Measurements from ENCODE around the gene ZBTB46. TPM values are rescaled to one million over a fixed set of nuclear protein-coding genes. Genes with fewer than 3 reads are reported as not detected.

Gene ZBTB46
- total RNA-seq, 1 donor from 2014 or later: 11.6 TPM

DNA sequence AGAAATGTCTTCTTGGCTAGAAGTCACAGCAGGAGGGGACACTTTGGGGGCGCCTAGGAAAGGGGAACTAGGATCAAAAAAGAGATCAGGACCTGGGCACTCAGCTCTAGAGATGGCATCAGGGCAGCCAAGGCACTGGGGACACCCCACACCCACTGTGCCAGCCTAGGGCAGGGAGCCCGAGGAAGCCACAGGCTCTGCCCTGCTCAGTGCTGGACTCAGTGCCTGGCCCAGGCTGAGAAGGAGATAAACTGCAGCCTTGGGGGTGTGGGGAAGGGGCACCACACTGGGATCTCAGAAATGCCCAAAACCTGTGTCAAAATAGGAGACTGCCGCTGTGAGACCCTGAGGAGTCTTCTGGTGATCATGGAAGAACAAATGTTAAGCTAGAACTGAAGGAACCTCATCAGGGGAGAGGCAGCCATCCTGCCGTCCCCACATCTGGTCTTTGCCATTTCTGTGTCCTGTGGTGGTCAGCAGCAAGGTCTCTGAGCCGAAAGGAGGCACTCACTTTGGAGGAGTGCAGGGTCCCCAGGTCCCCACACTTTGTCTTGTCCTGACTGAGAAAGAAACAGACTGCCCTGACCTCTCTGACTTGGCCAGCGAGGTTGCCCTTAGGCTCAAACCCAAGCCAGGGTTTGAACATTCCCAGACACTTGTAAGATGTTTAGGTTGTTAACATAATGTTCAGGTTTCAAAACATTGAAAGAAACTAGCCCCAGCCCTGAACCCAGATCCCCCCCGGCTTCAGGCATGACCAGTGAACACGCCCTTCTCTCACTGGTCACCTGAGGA is 125.6 kb downstream of the ZBTB46 start:
- H3K4me1 Mint-ChIP-seq: peaks cover 13% of the 10 kb centered on the region
- H3K9me3 Mint-ChIP-seq: no peaks in the 10 kb centered on the region
- peak overlapping the region; percentile 49 for H3K4me3 Mint-ChIP-seq
- peaks cover 15% of the 10 kb centered on the region for H3K36me3 Mint-ChIP-seq
- TF ChIP-seq, protein P1, sequence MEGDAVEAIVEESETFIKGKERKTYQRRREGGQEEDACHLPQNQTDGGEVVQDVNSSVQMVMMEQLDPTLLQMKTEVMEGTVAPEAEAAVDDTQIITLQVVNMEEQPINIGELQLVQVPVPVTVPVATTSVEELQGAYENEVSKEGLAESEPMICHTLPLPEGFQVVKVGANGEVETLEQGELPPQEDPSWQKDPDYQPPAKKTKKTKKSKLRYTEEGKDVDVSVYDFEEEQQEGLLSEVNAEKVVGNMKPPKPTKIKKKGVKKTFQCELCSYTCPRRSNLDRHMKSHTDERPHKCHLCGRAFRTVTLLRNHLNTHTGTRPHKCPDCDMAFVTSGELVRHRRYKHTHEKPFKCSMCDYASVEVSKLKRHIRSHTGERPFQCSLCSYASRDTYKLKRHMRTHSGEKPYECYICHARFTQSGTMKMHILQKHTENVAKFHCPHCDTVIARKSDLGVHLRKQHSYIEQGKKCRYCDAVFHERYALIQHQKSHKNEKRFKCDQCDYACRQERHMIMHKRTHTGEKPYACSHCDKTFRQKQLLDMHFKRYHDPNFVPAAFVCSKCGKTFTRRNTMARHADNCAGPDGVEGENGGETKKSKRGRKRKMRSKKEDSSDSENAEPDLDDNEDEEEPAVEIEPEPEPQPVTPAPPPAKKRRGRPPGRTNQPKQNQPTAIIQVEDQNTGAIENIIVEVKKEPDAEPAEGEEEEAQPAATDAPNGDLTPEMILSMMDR (IDR thresholded peaks at IDR 0.05; ENCODE audit: unreplicated experiment): no peak
- H3K27me3 Mint-ChIP-seq (ENCODE audit: low read depth): no peaks in the 10 kb centered on the region
- DNase-seq (ENCODE audit: low spot score in 2 of 2, unreplicated experiment in 2 of 2): no peak
- H3K27ac Mint-ChIP-seq: no peak overlapping the region

DNA sequence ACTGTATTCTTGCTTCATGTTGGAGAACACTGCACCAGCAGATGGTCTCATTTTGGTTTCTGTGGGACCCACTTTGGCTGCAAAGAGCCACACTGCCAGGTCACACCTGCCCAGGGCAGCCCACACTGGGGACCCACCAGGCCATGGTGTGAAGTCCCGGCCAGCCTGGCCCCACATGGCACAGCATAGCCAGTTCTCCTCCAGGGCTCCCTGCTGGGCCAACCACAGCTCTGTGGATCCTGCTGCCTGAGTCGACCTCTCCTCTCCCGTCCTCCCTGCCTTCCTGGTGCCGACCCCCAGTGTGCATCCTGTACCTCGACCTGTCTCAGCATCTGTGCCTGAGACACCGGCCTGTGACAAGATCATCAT is 126.3 kb downstream of the ZBTB46 start:
- H3K27ac Mint-ChIP-seq: no peak overlapping the region
- no peaks in the 10 kb centered on the region for H3K9me3 Mint-ChIP-seq
- no peak for DNase-seq (ENCODE audit: low spot score in 2 of 2, unreplicated experiment in 2 of 2)
- peaks cover 13% of the 10 kb centered on the region for H3K36me3 Mint-ChIP-seq
- TF ChIP-seq, protein P1 (IDR thresholded peaks at IDR 0.05; ENCODE audit: unreplicated experiment): no peak
- H3K27me3 Mint-ChIP-seq (ENCODE audit: low read depth): no peaks in the 10 kb centered on the region
- H3K4me3 Mint-ChIP-seq: no peak overlapping the region
- peaks cover 13% of the 10 kb centered on the region for H3K4me1 Mint-ChIP-seq

DNA sequence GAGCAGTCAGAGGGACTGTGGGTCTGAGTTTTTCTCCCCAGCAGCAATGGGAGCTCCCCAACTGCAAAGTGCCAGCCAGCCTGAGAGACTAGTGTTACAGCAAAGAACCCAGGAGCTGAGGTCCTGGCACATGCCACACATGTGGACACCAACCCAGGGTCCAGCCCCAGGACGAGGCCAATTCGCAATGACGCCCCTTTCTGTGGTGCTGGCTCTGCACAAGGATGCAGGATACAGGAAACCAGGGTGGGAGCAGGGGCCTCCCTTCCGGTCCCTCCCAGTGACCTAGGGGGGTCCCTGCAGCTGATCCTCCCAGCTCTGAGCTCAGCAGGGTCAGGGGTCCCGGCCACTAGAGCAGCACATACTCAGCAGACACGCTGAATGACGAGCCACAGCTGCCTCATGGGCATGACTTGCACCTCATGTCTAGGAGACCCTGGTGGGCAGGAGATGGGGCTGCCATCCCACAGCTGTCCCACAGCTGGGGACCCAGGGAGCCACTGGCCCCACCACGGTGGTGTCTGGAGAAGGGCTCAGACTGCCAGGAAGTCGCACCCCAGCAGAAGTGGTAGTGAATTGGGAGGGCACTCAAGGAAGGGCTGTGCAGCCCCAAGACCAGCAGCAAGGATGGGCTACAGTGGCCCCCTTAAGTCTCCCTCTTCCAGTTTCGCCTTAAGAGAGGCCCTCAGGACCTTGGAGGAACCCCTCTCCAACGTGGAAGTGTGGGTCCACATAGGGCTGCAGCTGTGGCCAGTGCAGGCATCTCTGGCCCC is 126.9 kb downstream of the ZBTB46 start:
- Mint-ChIP-seq H3K4me3 (no peak overlapping the region), H3K27ac (no peak overlapping the region)
- no peak for DNase-seq (ENCODE audit: low spot score in 2 of 2, unreplicated experiment in 2 of 2)

DNA sequence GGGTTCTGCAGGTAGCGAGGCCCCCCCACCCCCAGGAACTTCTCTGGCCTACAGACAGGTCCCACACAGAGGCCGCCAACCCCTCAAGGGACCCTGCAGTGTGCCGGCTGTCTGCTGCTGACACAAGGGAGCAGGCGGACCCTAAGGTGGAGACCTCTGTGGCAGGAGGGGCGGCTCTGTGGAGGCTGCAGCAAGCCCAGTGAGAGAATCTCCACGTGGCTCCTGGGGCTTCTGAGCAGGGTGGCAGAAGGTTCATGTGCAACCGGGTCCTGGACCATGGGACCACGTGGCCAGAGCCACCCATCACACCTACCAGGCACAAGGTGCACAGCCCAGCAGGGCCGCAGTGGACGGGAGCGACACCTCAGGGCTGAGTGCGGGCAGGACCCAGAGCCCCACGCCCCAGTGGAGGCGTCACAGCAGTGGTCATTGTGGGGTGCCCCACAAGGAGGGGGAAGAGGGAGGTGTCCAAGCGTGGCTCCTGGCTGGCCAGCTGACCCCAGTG is 127.5 kb downstream of the ZBTB46 start:
- peak in 1 of 2 experiments; percentile 18 for DNase-seq (ENCODE audit: low spot score in 2 of 2, unreplicated experiment in 2 of 2)
- peaks cover 9% of the 10 kb centered on the region for H3K4me1 Mint-ChIP-seq
- TF ChIP-seq, protein P1 (IDR thresholded peaks at IDR 0.05; ENCODE audit: unreplicated experiment): no peak
- H3K27ac Mint-ChIP-seq: no peak overlapping the region
- H3K9me3 Mint-ChIP-seq: no peaks in the 10 kb centered on the region
- peaks cover 10% of the 10 kb centered on the region for H3K36me3 Mint-ChIP-seq
- H3K4me3 Mint-ChIP-seq: no peak overlapping the region
- no peaks in the 10 kb centered on the region for H3K27me3 Mint-ChIP-seq (ENCODE audit: low read depth)

More for the DNA sequence above, 126.9 kb downstream of the ZBTB46 start:
- Mint-ChIP-seq H3K4me1 (peaks cover 13% of the 10 kb centered on the region), H3K9me3 (no peaks in the 10 kb centered on the region), H3K27me3 (ENCODE audit: low read depth) (no peaks in the 10 kb centered on the region), H3K36me3 (peaks cover 13% of the 10 kb centered on the region)
- TF ChIP-seq, protein P1 (IDR thresholded peaks at IDR 0.05; ENCODE audit: unreplicated experiment): no peak

DNA sequence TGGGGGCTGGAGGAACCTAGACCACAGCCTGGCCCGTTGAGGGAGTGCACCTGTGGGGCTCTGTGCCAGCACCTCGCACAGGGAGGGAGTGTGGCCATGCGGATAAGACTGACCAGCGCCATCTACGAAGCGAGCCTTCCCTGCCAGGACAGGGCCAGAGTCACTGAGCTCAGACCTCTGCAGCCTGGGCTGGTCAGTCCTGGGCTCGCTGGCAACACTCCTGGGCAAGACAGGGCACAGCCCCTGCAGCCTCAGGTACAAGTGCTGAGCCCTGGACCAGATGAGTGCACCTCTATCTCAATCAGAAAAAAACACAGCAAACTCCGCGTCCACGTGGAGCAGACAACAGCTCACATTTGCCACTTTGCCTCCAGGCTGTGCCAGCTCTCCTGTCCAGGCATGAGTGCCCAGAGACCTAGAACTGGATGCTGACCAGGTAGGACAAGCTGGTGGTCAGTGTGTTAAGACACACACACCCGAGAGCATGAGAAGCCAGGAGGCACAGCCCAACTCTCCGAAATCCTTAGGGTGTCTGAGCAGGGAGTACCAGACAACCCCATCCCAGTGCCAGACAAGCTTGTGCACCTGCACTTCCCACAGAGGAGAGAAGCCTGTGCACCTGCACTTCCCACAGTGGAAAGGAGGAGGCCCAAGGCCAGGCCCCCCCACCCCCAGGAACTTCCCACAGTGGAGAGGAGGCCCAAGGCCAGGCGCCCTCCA is 128.2 kb downstream of the ZBTB46 start:
- Mint-ChIP-seq H3K27me3 (ENCODE audit: low read depth) (no peaks in the 10 kb centered on the region), H3K4me1 (peaks cover 7% of the 10 kb centered on the region), H3K27ac (no peak overlapping the region), H3K9me3 (no peaks in the 10 kb centered on the region), H3K36me3 (peaks cover 9% of the 10 kb centered on the region), H3K4me3 (no peak overlapping the region)
- TF ChIP-seq, protein P1 (IDR thresholded peaks at IDR 0.05; ENCODE audit: unreplicated experiment): no peak
- no peak for DNase-seq (ENCODE audit: low spot score in 2 of 2, unreplicated experiment in 2 of 2)

Data from mesothelial cell of epicardium (in vitro differentiated cells).